Breast epithelium (tissue), 3 donors: ENCODE data around the gene CDH1.

ENCODE experiments used
- CTCF ChIP-seq, 3 donors: fragments of 450-650 bp; IDR thresholded peaks; one replicate each; pipeline ENCODE4 v1.5.1; 2016 to 2017; ENCODE audit warnings: antibody characterized with exemption in 3 of 3, mild to moderate bottlenecking in 3 of 3, moderate library complexity in 3 of 3
- POLR2A ChIP-seq: fragments of 450-650 bp; IDR thresholded peaks from one replicate; pipeline ENCODE4 v1.6.1; 2016; ENCODE audit warnings: antibody characterized with exemption, mild to moderate bottlenecking, moderate library complexity
- POLR2AphosphoS5 ChIP-seq, 3 donors: sonication (generic); formaldehyde crosslinking; IDR thresholded peaks; one replicate each; pipeline ENCODE4 v1.6.1; 2017; ENCODE audit warnings: antibody characterized with exemption in 3 of 3

GRCh38 chr16:68883685-68884084 is 146.6 kb downstream of the CDH1 start:
- TF ChIP-seq CTCF (IDR thresholded peaks at IDR 0.05) (no peak), POLR2A (no peak), POLR2AphosphoS5 (IDR thresholded peaks at IDR 0.05) (no peak)
